ENCODE data around the gene QPCTL. TPM values are rescaled to one million over a fixed set of nuclear protein-coding genes. Genes with fewer than 3 reads are reported as not detected.

The QPCTL gene
- total RNA-seq, 1 donor = 15.6 TPM

DNA sequence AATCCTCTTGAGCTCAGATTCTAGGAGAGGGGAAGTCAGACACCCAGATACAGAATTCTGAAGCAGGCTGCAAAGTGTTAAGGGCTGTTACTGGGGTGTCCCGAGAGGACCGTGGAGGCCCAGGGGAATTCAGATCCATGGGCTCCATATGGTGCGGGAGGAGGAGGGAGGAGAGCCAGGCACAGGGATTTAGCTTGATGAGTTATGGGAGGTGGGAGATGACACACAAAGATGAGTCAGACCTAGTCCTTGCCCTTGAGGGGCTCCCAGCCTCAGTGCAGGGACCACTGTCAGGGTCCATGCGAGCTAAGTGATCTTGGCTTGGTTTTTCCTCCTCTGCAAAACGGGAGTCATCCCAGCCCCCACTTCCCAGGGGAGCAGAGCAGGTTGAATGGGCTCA is 38.8 kb upstream of the QPCTL start:
- Histone ChIP-seq H2AFZ (ENCODE audit: low read length) (no peak overlapping the region), H3K4me1 (ENCODE audit: insufficient read depth, low read length) (no peaks in the 10 kb centered on the region), H3K36me3 (ENCODE audit: insufficient read depth, low read length) (no peaks in the 10 kb centered on the region), H3K9me3 (ENCODE audit: low read depth, low read length) (no peaks in the 10 kb centered on the region), H3K79me2 (ENCODE audit: insufficient read depth, low read length) (no peaks in the 10 kb centered on the region), H3K27ac (ENCODE audit: low read depth, low read length) (no peak overlapping the region), H3K4me3 (ENCODE audit: insufficient read depth, low read length) (no peak overlapping the region), H3K4me2 (ENCODE audit: insufficient read depth, low read length) (no peak overlapping the region), H4K20me1 (ENCODE audit: insufficient read depth, low read length) (no peaks in the 10 kb centered on the region), H3K27me3 (ENCODE audit: insufficient read depth, low read length) (no peaks in the 10 kb centered on the region)
- DNase-seq (ENCODE audit: insufficient read length, low spot score, missing footprints) = peak; percentile 65
- TF ChIP-seq, protein P1, sequence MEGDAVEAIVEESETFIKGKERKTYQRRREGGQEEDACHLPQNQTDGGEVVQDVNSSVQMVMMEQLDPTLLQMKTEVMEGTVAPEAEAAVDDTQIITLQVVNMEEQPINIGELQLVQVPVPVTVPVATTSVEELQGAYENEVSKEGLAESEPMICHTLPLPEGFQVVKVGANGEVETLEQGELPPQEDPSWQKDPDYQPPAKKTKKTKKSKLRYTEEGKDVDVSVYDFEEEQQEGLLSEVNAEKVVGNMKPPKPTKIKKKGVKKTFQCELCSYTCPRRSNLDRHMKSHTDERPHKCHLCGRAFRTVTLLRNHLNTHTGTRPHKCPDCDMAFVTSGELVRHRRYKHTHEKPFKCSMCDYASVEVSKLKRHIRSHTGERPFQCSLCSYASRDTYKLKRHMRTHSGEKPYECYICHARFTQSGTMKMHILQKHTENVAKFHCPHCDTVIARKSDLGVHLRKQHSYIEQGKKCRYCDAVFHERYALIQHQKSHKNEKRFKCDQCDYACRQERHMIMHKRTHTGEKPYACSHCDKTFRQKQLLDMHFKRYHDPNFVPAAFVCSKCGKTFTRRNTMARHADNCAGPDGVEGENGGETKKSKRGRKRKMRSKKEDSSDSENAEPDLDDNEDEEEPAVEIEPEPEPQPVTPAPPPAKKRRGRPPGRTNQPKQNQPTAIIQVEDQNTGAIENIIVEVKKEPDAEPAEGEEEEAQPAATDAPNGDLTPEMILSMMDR (IDR thresholded peaks at IDR 0.05; ENCODE audit: extremely low read depth, low read depth, low read length) = no peak

- no peaks in the 10 kb centered on the region for H3K27me3 ChIP-seq (ENCODE audit: insufficient read depth, low read length)
- no peaks in the 10 kb centered on the region for H3K9me3 ChIP-seq (ENCODE audit: low read depth, low read length)
- no peaks in the 10 kb centered on the region for H4K20me1 ChIP-seq (ENCODE audit: insufficient read depth, low read length)
- H3K79me2 ChIP-seq (ENCODE audit: insufficient read depth, low read length) = no peaks in the 10 kb centered on the region
- H3K4me1 ChIP-seq (ENCODE audit: insufficient read depth, low read length) = no peaks in the 10 kb centered on the region
- no peak overlapping the region for H3K4me2 ChIP-seq (ENCODE audit: insufficient read depth, low read length)
- no peak overlapping the region for H2AFZ ChIP-seq (ENCODE audit: low read length)
- TF ChIP-seq, protein P1 (IDR thresholded peaks at IDR 0.05; ENCODE audit: extremely low read depth, low read depth, low read length) = no peak
- no peak overlapping the region for H3K4me3 ChIP-seq (ENCODE audit: insufficient read depth, low read length)
- no peak for DNase-seq (ENCODE audit: insufficient read length, low spot score, missing footprints)
- H3K27ac ChIP-seq (ENCODE audit: low read depth, low read length) = no peak overlapping the region
- no peaks in the 10 kb centered on the region for H3K36me3 ChIP-seq (ENCODE audit: insufficient read depth, low read length)
Observed at GRCh38 chr19:45655073-45655472, 37.4 kb upstream of the QPCTL start.

DNA sequence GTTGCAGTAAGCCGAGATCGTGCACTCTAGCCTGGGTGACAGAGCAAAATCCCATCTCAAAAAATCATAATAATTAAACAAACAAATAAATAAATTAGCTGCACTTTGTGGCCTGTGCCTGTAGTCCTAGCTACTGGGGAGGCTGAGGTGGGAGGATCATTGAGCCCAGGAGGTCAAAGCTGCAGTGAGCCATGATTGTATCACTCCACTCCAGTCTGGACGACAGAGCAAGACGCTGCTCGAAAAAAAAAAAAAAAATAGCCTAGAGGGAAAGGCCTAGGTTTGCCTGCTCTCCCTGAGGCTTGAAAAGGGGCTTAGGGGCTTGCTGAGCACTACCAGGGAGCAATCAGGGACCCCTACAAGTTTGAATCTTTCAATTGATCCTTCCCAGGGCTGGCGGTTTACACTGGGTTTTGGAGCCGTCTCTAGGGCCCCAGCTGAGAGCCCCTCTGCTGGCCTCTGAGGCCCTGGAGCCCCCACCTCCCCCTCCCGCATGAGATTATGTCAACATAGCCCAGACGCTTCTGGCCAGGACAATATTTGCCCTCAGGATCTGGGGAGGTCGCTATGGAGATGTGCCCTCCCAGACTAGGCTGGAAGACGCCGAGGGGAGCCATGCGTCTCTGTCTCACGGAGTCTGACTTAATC is 34.8 kb upstream of the QPCTL start:
- Histone ChIP-seq H3K79me2 (ENCODE audit: insufficient read depth, low read length) (no peaks in the 10 kb centered on the region), H3K4me2 (ENCODE audit: insufficient read depth, low read length) (no peak overlapping the region), H4K20me1 (ENCODE audit: insufficient read depth, low read length) (no peaks in the 10 kb centered on the region), H2AFZ (ENCODE audit: low read length) (no peak overlapping the region), H3K4me1 (ENCODE audit: insufficient read depth, low read length) (no peaks in the 10 kb centered on the region), H3K27ac (ENCODE audit: low read depth, low read length) (no peak overlapping the region), H3K4me3 (ENCODE audit: insufficient read depth, low read length) (no peak overlapping the region), H3K27me3 (ENCODE audit: insufficient read depth, low read length) (peaks cover 6% of the 10 kb centered on the region), H3K36me3 (ENCODE audit: insufficient read depth, low read length) (no peaks in the 10 kb centered on the region), H3K9me3 (ENCODE audit: low read depth, low read length) (no peaks in the 10 kb centered on the region)
- DNase-seq (ENCODE audit: insufficient read length, low spot score, missing footprints) = no peak
- TF ChIP-seq, protein P1 (IDR thresholded peaks at IDR 0.05; ENCODE audit: extremely low read depth, low read depth, low read length) = no peak

DNA sequence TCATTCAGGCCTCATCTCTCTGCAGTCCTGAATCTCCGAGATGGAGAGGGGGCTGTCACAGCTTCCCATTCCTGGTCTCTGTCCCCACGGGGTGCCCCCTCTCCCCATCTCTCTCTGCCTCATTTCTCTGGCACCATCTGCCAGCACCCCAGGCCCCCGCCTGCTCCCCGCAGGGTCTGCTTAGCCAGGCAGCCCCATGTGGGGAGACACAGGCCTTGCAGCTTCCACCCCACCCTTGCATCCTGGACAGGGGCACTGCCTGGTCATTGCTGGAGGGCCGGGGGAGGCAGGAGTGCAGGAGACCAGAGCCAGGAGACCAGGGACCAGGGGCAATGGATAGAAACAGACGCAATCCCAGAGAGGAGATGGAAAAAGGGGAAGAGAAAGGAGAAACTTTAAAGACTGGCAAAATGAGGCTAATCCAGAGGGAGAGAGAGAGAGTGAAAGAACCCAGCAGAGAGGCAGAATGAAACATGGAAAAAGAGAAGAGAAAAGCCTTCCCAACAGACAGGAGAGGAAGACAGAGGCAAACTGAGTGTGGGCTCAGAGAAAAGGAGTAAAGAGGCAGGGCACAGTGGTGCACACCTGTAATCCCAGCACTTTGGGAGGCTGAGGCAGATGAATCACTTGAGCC is 33.3 kb upstream of the QPCTL start:
- TF ChIP-seq, protein P1 (IDR thresholded peaks at IDR 0.05; ENCODE audit: extremely low read depth, low read depth, low read length) = no peak
- Histone ChIP-seq H3K79me2 (ENCODE audit: insufficient read depth, low read length) (no peaks in the 10 kb centered on the region), H2AFZ (ENCODE audit: low read length) (no peak overlapping the region), H3K9me3 (ENCODE audit: low read depth, low read length) (no peaks in the 10 kb centered on the region), H3K27me3 (ENCODE audit: insufficient read depth, low read length) (peaks cover 6% of the 10 kb centered on the region), H3K36me3 (ENCODE audit: insufficient read depth, low read length) (no peaks in the 10 kb centered on the region), H3K4me2 (ENCODE audit: insufficient read depth, low read length) (no peak overlapping the region), H4K20me1 (ENCODE audit: insufficient read depth, low read length) (no peaks in the 10 kb centered on the region), H3K4me1 (ENCODE audit: insufficient read depth, low read length) (no peaks in the 10 kb centered on the region), H3K4me3 (ENCODE audit: insufficient read depth, low read length) (no peak overlapping the region), H3K27ac (ENCODE audit: low read depth, low read length) (no peak overlapping the region)
- DNase-seq (ENCODE audit: insufficient read length, low spot score, missing footprints) = peak; percentile 48

All from osteoblast (primary cell).